GM21367 (cell line): ENCODE data around the gene SRCIN1.
"Not testable (repeated sequence)": the region's sequence is repeated elsewhere in the genome, so short reads cannot be mapped to it uniquely, and the experiment has no call there.

Experiments used
- ATAC-seq: cut with Tn5 transposase; IDR thresholded peaks from one replicate; pipeline ENCODE4 v1.9.1; 2021; ENCODE audit not compliant: unreplicated experiment

Gene SRCIN1

GRCh38 chr17:38545531-38546225 lies 60.1 kb downstream of the SRCIN1 start:
- no peak for ATAC-seq

GRCh38 chr17:38544839-38545209 lies 60.9 kb downstream of the SRCIN1 start:
- ATAC-seq, result no peak

- ATAC-seq, result no peak
Observed at GRCh38 chr17:38544175-38544838, 61.4 kb downstream of the SRCIN1 start.

- ATAC-seq, result no peak
Observed at GRCh38 chr17:38543403-38544174, 62.2 kb downstream of the SRCIN1 start.

- no peak for ATAC-seq
Observed at GRCh38 chr17:38542286-38542685, 63.5 kb downstream of the SRCIN1 start.

GRCh38 chr17:38541281-38541680 lies 64.5 kb downstream of the SRCIN1 start:
- ATAC-seq, result no peak

- ATAC-seq, result no peak
Observed at GRCh38 chr17:38540514-38541045, 65.2 kb downstream of the SRCIN1 start.

- ATAC-seq, result no peak
Observed at GRCh38 chr17:38539386-38539785, 66.4 kb downstream of the SRCIN1 start.

GRCh38 chr17:38538906-38539305 lies 66.8 kb downstream of the SRCIN1 start:
- no peak for ATAC-seq

GRCh38 chr17:38536661-38537060 lies 69.1 kb downstream of the SRCIN1 start:
- no peak for ATAC-seq

GRCh38 chr17:38535886-38536285 lies 69.9 kb downstream of the SRCIN1 start:
- no peak for ATAC-seq

GRCh38 chr17:38534498-38534885 lies 71.3 kb downstream of the SRCIN1 start:
- no peak for ATAC-seq

GRCh38 chr17:38533866-38534497 lies 71.8 kb downstream of the SRCIN1 start:
- ATAC-seq, result no peak

- no peak for ATAC-seq
Observed at GRCh38 chr17:38533241-38533640, 72.5 kb downstream of the SRCIN1 start.

GRCh38 chr17:38532451-38532850 lies 73.3 kb downstream of the SRCIN1 start:
- ATAC-seq, result no peak

- ATAC-seq, result not testable (repeated sequence)
Observed at GRCh38 chr17:38531761-38532160, 74.0 kb downstream of the SRCIN1 start.

GRCh38 chr17:38530856-38531255 lies 74.9 kb downstream of the SRCIN1 start:
- not testable (repeated sequence) for ATAC-seq

- not testable (repeated sequence) for ATAC-seq
Observed at GRCh38 chr17:38528141-38528540, 77.6 kb downstream of the SRCIN1 start.

- not testable (repeated sequence) for ATAC-seq
Observed at GRCh38 chr17:38526526-38526925, 79.2 kb downstream of the SRCIN1 start.

- ATAC-seq, result no peak
Observed at GRCh38 chr17:38512473-38513058, 93.2 kb downstream of the SRCIN1 start.
